H1 (cell line): ENCODE results near the gene NELL2.

Source experiments
- BACH1 ChIP-seq: IDR thresholded peaks from 2 replicates; pipeline ENCODE4 v1.6.1; 2012; ENCODE audit warnings: low read length, improper control_type of control experiment
- POLR2A ChIP-seq, 2 experiments: IDR thresholded peaks; 1 replicate in 1 of 2; 2 replicates in 1 of 2; pipeline ENCODE4 v1.6.1; 2011; ENCODE audit warnings: low read depth in 2 of 2, low read length in 2 of 2, mild to moderate bottlenecking in 2 of 2; ENCODE audit errors: control extremely low read depth in 1 of 2
- YY1 ChIP-seq: IDR thresholded peaks from 2 replicates; pipeline ENCODE4 v1.6.1; 2011; ENCODE audit warnings: low read depth, mild to moderate bottlenecking, low read length
- TF ChIP-seq, protein P1 (sequence below), 3 experiments: IDR thresholded peaks; 1 replicate in 2 of 3; 2 replicates in 1 of 3; pipeline versions ENCODE4 v1.5.1 to v1.6.1; 2011; ENCODE audit warnings: low read length in 3 of 3, mild to moderate bottlenecking in 3 of 3, inconsistent platforms in 2 of 3, low read depth in 1 of 3, moderate library complexity in 1 of 3; ENCODE audit not compliant: insufficient read depth in 1 of 3; ENCODE audit errors: control extremely low read depth in 1 of 3
- TF ChIP-seq, protein P2 (sequence below): IDR thresholded peaks from 2 replicates; pipeline ENCODE4 v1.6.1; 2012; ENCODE audit warnings: low read length, inconsistent platforms
- TF ChIP-seq, protein P3 (sequence below): IDR thresholded peaks from 2 replicates; pipeline ENCODE4 v1.6.1; 2011; ENCODE audit warnings: low read depth, mild to moderate bottlenecking, low read length; ENCODE audit not compliant: insufficient read depth

DNA sequence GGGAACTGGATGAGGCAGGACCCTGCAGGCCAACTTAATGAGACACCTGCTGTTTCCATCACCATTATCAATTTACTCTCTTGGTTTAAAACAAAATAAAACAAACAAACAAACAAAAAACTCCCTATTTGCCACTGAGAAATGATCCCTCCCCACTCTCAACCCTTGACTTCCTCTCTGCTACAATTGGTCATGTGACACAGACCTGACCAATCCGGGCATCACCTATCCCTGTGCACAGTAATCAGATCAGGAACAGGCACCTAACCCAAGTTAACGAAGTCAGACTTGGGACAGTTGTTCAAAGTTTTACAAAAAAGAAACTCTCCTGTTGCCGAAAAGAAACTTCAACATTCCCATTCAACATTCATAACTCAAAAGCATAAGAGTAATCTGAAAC lies 58.4 kb downstream of the NELL2 start:
- TF ChIP-seq, protein P1, sequence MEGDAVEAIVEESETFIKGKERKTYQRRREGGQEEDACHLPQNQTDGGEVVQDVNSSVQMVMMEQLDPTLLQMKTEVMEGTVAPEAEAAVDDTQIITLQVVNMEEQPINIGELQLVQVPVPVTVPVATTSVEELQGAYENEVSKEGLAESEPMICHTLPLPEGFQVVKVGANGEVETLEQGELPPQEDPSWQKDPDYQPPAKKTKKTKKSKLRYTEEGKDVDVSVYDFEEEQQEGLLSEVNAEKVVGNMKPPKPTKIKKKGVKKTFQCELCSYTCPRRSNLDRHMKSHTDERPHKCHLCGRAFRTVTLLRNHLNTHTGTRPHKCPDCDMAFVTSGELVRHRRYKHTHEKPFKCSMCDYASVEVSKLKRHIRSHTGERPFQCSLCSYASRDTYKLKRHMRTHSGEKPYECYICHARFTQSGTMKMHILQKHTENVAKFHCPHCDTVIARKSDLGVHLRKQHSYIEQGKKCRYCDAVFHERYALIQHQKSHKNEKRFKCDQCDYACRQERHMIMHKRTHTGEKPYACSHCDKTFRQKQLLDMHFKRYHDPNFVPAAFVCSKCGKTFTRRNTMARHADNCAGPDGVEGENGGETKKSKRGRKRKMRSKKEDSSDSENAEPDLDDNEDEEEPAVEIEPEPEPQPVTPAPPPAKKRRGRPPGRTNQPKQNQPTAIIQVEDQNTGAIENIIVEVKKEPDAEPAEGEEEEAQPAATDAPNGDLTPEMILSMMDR (IDR thresholded peaks at IDR 0.05; ENCODE audit: control extremely low read depth in 1 of 3, insufficient read depth in 1 of 3, low read depth in 1 of 3, low read length in 3 of 3), result no peak
- TF ChIP-seq, protein P2, sequence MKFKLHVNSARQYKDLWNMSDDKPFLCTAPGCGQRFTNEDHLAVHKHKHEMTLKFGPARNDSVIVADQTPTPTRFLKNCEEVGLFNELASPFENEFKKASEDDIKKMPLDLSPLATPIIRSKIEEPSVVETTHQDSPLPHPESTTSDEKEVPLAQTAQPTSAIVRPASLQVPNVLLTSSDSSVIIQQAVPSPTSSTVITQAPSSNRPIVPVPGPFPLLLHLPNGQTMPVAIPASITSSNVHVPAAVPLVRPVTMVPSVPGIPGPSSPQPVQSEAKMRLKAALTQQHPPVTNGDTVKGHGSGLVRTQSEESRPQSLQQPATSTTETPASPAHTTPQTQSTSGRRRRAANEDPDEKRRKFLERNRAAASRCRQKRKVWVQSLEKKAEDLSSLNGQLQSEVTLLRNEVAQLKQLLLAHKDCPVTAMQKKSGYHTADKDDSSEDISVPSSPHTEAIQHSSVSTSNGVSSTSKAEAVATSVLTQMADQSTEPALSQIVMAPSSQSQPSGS, result no peak
- TF ChIP-seq, protein P3, sequence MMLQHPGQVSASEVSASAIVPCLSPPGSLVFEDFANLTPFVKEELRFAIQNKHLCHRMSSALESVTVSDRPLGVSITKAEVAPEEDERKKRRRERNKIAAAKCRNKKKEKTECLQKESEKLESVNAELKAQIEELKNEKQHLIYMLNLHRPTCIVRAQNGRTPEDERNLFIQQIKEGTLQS, result no peak
- TF ChIP-seq BACH1 (no peak), YY1 (no peak), POLR2A (IDR thresholded peaks at IDR 0.05; ENCODE audit: control extremely low read depth in 1 of 2, low read depth in 2 of 2, low read length in 2 of 2) (no peak)
